ENCODE results near the gene PRR7. TPM values are rescaled to one million over a fixed set of nuclear protein-coding genes. Genes with fewer than 3 reads are reported as not detected.

Gene PRR7
- total and polyA plus RNA-seq, 2 of the 13 experiments (the other 11 are each of a cell fraction or from before 2014, with no cell fraction given), result 4.8 to 5.0 TPM

- TF ChIP-seq, protein P1, sequence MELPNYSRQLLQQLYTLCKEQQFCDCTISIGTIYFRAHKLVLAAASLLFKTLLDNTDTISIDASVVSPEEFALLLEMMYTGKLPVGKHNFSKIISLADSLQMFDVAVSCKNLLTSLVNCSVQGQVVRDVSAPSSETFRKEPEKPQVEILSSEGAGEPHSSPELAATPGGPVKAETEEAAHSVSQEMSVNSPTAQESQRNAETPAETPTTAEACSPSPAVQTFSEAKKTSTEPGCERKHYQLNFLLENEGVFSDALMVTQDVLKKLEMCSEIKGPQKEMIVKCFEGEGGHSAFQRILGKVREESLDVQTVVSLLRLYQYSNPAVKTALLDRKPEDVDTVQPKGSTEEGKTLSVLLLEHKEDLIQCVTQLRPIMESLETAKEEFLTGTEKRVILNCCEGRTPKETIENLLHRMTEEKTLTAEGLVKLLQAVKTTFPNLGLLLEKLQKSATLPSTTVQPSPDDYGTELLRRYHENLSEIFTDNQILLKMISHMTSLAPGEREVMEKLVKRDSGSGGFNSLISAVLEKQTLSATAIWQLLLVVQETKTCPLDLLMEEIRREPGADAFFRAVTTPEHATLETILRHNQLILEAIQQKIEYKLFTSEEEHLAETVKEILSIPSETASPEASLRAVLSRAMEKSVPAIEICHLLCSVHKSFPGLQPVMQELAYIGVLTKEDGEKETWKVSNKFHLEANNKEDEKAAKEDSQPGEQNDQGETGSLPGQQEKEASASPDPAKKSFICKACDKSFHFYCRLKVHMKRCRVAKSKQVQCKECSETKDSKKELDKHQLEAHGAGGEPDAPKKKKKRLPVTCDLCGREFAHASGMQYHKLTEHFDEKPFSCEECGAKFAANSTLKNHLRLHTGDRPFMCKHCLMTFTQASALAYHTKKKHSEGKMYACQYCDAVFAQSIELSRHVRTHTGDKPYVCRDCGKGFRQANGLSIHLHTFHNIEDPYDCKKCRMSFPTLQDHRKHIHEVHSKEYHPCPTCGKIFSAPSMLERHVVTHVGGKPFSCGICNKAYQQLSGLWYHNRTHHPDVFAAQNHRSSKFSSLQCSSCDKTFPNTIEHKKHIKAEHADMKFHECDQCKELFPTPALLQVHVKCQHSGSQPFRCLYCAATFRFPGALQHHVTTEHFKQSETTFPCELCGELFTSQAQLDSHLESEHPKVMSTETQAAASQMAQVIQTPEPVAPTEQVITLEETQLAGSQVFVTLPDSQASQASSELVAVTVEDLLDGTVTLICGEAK (IDR thresholded peaks at IDR 0.05), result no peak
- TF ChIP-seq, protein P1 (CRISPR knock-in tag; IDR thresholded peaks at IDR 0.05), result no peak
- TF ChIP-seq NR0B2 (CRISPR knock-in tag; IDR thresholded peaks at IDR 0.05) (peak; percentile 58; the same call in 1 of the 2 replicates), TEAD3 (CRISPR knock-in tag; optimal IDR thresholded peaks at IDR 0.05; ENCODE audit: borderline replicate concordance) (peak; percentile 29), SOX6 (IDR thresholded peaks at IDR 0.05) (no peak), SOX6 (CRISPR knock-in tag; IDR thresholded peaks at IDR 0.05) (0 out of 2 replicates have a peak, but pooled peaks have one; percentile 20), BRCA1 (CRISPR knock-in tag; IDR thresholded peaks at IDR 0.05) (no peak), POLR2AphosphoS5 (IDR thresholded peaks at IDR 0.05; ENCODE audit: low read depth, low read length) (peak; percentile 86), MBD4 (IDR thresholded peaks at IDR 0.05; ENCODE audit: borderline replicate concordance, low read length) (no peak), FLYWCH1 (CRISPR knock-in tag; IDR thresholded peaks at IDR 0.05) (no peak), E2F1 (CRISPR knock-in tag; IDR thresholded peaks at IDR 0.05) (0 out of 2 replicates have a peak, but pooled peaks have one; percentile 43), SRSF9 (IDR thresholded peaks at IDR 0.05; ENCODE audit: borderline replicate concordance, insufficient read depth, low read depth, low read length, poor library complexity, severe bottlenecking) (no peak), MEF2D (CRISPR knock-in tag; IDR thresholded peaks at IDR 0.05) (no peak; the same call in 1 of the 2 replicates), SP4 (CRISPR knock-in tag; IDR thresholded peaks at IDR 0.05) (peak; percentile 94), ZFP91 (CRISPR knock-in tag; IDR thresholded peaks at IDR 0.05; ENCODE audit: borderline replicate concordance) (peak; percentile 85), ATF1 (CRISPR knock-in tag; IDR thresholded peaks at IDR 0.05) (no peak), ZNF350 (CRISPR knock-in tag; IDR thresholded peaks at IDR 0.05; ENCODE audit: borderline replicate concordance, low read depth) (no peak; the same call in 1 of the 2 replicates), ELF3 (CRISPR knock-in tag; IDR thresholded peaks at IDR 0.05) (0 out of 2 replicates have a peak, but pooled peaks have one; percentile 15)
Measured at GRCh38 chr5:177497292-177498012, 50.8 kb downstream of the PRR7 start, which contains the start of gene PDLIM7 (continued).

All from HepG2 (cell line).